Measurements from ENCODE around the gene COL19A1.
"Not testable (repeated sequence)": the region's sequence is repeated elsewhere in the genome, so short reads cannot be mapped to it uniquely, and the experiment has no call there.

The COL19A1 gene

GRCh38 chr6:69973763-69974162 lies 107.4 kb downstream of the COL19A1 start:
- DNase-seq, result no peak

GRCh38 chr6:69974193-69974592 lies 107.8 kb downstream of the COL19A1 start:
- DNase-seq, result no peak

GRCh38 chr6:69976591-69977090 lies 110.3 kb downstream of the COL19A1 start:
- DNase-seq, result no peak

DNA sequence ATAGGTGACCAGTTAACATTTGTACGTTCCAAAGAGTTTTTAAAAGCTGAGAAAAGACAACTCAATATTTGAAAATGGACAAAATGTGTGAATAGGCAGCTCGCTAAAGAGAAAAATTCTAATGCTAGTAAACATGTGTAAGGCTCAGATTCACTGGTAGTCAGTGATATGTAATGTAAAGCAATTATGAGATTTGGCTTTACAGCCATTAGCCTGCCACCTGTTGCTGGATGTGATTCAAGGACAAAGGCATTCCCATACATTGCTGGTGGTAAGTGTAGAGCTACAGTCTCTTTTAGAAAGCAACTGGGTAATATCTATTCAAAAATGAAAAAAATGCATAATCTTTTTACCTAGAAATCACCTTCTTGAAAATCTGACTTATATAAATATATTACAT lies 114.3 kb downstream of the COL19A1 start:
- DNase-seq, result no peak

GRCh38 chr6:69984506-69984905 lies 118.2 kb downstream of the COL19A1 start:
- DNase-seq, result no peak

DNA sequence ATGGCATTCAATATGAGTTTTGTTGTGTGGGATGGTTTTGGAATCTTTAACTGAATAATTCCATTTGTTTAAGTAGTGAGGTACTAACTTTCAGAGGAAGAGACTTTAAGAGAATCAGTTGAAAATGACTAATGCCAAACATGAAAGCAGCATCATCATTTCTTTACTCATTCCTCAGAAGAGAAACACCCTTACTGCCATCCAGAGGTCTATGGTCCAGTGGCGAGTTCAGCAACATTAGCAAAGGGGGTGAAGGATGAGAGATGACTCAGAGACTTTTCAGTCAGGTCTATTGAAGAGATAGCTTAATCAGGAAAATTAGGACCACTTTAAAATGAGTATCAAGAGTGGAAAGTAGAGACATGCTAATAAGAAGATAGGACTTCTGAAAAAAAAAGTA lies 118.8 kb downstream of the COL19A1 start:
- DNase-seq, result no peak

GRCh38 chr6:69987550-69987949 lies 121.2 kb downstream of the COL19A1 start:
- DNase-seq, result no peak

- DNase-seq, result no peak
These were observed 122.2 kb downstream of the COL19A1 start for GRCh38 chr6:69988458-69989126.

- no peak for DNase-seq
These were observed 127.9 kb downstream of the COL19A1 start for GRCh38 chr6:69994251-69994650.

GRCh38 chr6:70008189-70008588 lies 141.8 kb downstream of the COL19A1 start:
- no peak for DNase-seq

DNA sequence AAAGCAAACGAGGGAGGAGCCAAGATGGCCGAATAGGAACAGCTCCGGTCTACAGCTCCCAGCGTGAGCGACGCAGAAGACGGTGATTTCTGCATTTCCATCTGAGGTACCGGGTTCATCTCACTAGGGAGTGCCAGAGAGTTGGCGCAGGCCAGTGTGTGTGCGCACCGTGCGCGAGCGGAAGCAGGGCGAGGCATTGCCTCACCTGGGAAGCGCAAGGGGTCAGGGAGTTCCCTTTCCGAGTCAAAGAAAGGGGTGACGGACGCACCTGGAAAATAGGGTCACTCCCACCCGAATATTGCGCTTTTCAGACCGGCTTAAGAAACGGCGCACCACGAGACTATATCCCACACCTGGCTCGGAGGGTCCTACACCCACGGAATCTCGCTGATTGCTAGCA lies 144.0 kb downstream of the COL19A1 start:
- DNase-seq, result not testable (repeated sequence)

- not testable (repeated sequence) for DNase-seq
These were observed 156.8 kb downstream of the COL19A1 start for GRCh38 chr6:70023201-70023600.

GRCh38 chr6:70028246-70028645 lies 161.9 kb downstream of the COL19A1 start:
- no peak for DNase-seq

DNA sequence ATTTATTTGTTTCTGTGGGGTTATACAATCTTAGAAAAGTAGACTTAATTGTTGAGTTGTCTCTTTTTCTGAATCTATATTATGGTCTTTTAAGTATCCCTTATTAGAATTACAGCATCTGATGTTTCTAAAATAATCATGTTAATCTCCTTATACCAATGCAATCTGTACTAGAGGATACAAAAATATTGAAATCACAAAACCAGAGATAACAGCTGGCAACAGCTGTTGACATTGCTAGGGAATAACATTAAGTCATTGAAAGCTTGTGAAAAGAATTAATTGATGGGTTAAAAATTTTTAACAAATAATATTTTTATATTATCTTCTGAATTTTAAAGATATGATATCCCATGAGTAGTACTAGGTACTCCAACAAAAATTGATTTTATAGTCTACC lies 162.6 kb downstream of the COL19A1 start:
- no peak for DNase-seq

- DNase-seq, result no peak
These were observed 167.4 kb downstream of the COL19A1 start for GRCh38 chr6:70033781-70034180.

DNA sequence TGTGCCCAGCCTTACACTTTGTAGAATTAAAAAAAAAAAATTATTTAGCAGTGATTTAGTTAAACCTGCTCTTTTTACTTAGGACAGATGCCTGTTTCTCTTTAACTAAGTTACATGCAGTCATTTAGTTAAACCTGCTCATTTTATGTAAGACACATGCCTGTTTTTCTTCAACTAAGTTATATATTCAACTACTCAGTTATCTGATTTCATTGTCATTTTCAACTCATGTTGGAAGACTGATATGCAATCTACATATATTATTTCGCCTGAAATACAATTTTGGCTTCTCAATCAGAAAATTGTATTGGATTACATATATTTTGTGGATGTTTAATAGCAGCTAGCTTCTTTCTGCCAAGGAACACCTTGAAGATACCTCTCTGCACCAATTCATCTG lies 171.1 kb downstream of the COL19A1 start:
- DNase-seq, result no peak

GRCh38 chr6:70040766-70041165 lies 174.4 kb downstream of the COL19A1 start:
- no peak for DNase-seq

DNA sequence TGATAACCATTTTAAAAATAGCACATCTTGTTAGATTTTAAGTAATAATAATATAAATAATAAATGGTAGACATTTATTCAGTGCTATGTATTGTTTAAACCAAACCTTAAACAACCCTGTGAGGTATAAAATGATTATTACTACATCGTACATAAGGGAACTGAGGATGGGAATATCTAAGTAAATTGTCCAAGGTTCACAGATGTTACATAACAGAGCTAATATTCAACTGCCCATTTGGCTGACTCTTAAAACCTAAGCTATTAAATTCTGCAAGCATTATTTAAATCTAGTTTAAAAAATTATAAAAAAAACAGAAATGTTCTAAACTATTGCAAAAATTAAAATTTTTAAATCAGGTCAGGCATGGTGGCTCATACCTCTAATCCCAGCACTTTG lies 175.1 kb downstream of the COL19A1 start:
- DNase-seq, result no peak

- DNase-seq, result no peak
These were observed 179.1 kb downstream of the COL19A1 start for GRCh38 chr6:70045413-70045812.

GRCh38 chr6:70051197-70052124 lies 185.1 kb downstream of the COL19A1 start:
- DNase-seq, result no peak

DNA sequence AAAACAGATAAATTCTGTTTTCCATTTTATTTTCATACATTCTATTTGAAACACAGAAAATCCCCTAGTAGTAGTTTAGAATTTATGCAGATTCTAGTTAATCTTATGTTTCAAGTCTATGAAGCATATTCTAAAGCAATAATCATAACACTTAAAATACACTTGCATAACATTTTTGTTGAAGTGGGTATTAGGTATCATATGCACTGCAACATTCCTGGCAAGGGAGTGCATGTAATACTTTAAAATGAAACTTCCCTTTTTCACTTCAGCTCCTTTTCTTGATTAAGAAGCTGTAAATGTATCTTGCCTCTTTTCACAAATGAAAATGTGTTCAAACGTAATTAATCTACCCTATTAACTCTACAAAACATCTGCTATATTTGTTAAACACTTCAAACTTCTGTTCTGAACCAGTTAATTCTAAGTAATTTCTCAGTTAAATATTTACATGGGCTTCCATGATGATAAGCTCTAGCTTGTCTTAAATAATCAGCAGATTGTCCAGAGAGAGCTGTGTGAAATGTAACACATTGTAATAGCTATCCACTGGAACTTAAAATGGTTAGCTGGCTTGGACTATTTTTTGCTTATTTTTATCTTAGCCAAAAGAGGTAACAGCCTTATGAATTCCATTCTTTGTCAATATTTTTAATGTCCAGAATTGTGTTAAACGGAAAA lies 192.8 kb downstream of the COL19A1 start:
- no peak for DNase-seq

- no peak for DNase-seq
These were observed 194.3 kb downstream of the COL19A1 start for GRCh38 chr6:70060680-70061079.

- no peak for DNase-seq
These were observed 195.2 kb downstream of the COL19A1 start for GRCh38 chr6:70061546-70061945.

Data from SW 1271 (cell line).